HepG2 (cell line): ENCODE measurements around the gene RPS6KA5. TPM values are rescaled to one million over a fixed set of nuclear protein-coding genes. Genes with fewer than 3 reads are reported as not detected.
A peak's percentile ranks its signal among the peaks of the same experiment; 100 is the strongest.

Source experiments
- ADNP ChIP-seq: sonication (generic); formaldehyde crosslinking; IDR thresholded peaks from 2 replicates; pipeline ENCODE4 v1.4.0; 2020; ENCODE audit warnings: missing genetic modification reagents
- CHD4 ChIP-seq: fragments of 200-600 bp; sonication (generic); IDR thresholded peaks from 2 replicates; pipeline ENCODE4 v1.7.0; 2017; ENCODE audit warnings: mild to moderate bottlenecking, low read length, borderline replicate concordance
- ELF4 ChIP-seq: sonication (generic); formaldehyde crosslinking; IDR thresholded peaks from 2 replicates; pipeline ENCODE4 v1.5.0; 2020; ENCODE audit warnings: missing genetic modification reagents, mild to moderate bottlenecking, moderate library complexity, borderline replicate concordance
- FOSL1 ChIP-seq: sonication (generic); formaldehyde crosslinking; IDR thresholded peaks from 2 replicates; pipeline ENCODE4 v1.9.0; 2021; ENCODE audit warnings: missing genetic modification reagents, borderline replicate concordance
- GABPA ChIP-seq, 2 experiments: IDR thresholded peaks; 2 replicates each; pipeline ENCODE4 v1.6.1; 2011 to 2016; ENCODE audit warnings: low read depth in 2 of 2, low read length in 1 of 2, missing biosample characterization in 1 of 2, missing genetic modification characterization in 1 of 2
- IKZF4 ChIP-seq: sonication (generic); formaldehyde crosslinking; IDR thresholded peaks from 2 replicates; pipeline ENCODE4 v1.5.1; 2020; ENCODE audit warnings: borderline replicate concordance, mild to moderate bottlenecking, low read depth, missing genetic modification reagents; ENCODE audit errors: not compliant biosample characterization
- JUNB ChIP-seq: sonication (generic); formaldehyde crosslinking; IDR thresholded peaks from 2 replicates; pipeline ENCODE4 v1.8.0; 2022; ENCODE audit warnings: missing genetic modification reagents, mild to moderate bottlenecking, borderline replicate concordance
- KAT2B ChIP-seq: fragments of 150-350 bp; IDR thresholded peaks from 2 replicates; pipeline ENCODE4 v1.6.1; 2014; ENCODE audit warnings: low read depth, low read length, borderline replicate concordance
- KDM1A ChIP-seq: IDR thresholded peaks from 2 replicates; pipeline ENCODE4 v1.6.1; 2016; ENCODE audit warnings: missing compliant biosample characterization
- KLF6 ChIP-seq: IDR thresholded peaks from 2 replicates; pipeline ENCODE4 v1.8.0; 2016; ENCODE audit warnings: missing biosample characterization, missing genetic modification reagents
- MAFK ChIP-seq, 2 experiments: IDR thresholded peaks in 1 of 2; conservative IDR thresholded peaks in 1 of 2; 2 replicates each; pipeline ENCODE4 v1.6.1; 2011; ENCODE audit warnings: improper control_type of control experiment in 2 of 2, low read length in 2 of 2
- NCOR1 ChIP-seq: fragments of 200-600 bp; sonication (generic); IDR thresholded peaks from 2 replicates; pipeline ENCODE4 v1.7.0; 2017; ENCODE audit warnings: antibody characterized with exemption, low read length, borderline replicate concordance
- NFKBIZ ChIP-seq: IDR thresholded peaks from 2 replicates; pipeline ENCODE4 v1.6.1; 2018; ENCODE audit warnings: missing genetic modification reagents, missing compliant biosample characterization
- PLRG1 ChIP-seq: fragments of 450-650 bp; conservative IDR thresholded peaks from 2 replicates; pipeline ENCODE4 v1.6.1; 2016
- RELA ChIP-seq: sonication (generic); formaldehyde crosslinking; IDR thresholded peaks from 2 replicates; pipeline ENCODE4 v1.4.0; 2020; ENCODE audit warnings: missing genetic modification reagents
- SAFB2 ChIP-seq: sonication (generic); formaldehyde crosslinking; IDR thresholded peaks from 2 replicates; pipeline ENCODE4 v1.5.1; 2020; ENCODE audit warnings: missing genetic modification reagents, low read depth, mild to moderate bottlenecking, borderline replicate concordance
- TAF15 ChIP-seq: fragments of 200-400 bp; formaldehyde crosslinking; IDR thresholded peaks from one replicate; pipeline ENCODE4 v1.6.1; 2018; ENCODE audit warnings: mild to moderate bottlenecking, low read depth, low read length; ENCODE audit not compliant: poor library complexity, severe bottlenecking
- TMF1 ChIP-seq: sonication (generic); formaldehyde crosslinking; IDR thresholded peaks from 2 replicates; pipeline ENCODE4 v1.8.1; 2022; ENCODE audit warnings: low read depth, missing genetic modification reagents
- ZIK1 ChIP-seq: sonication (generic); formaldehyde crosslinking; IDR thresholded peaks from 2 replicates; pipeline ENCODE4 v1.5.0; 2020; ENCODE audit warnings: mild to moderate bottlenecking, low read depth, missing genetic modification reagents, borderline replicate concordance
- ZNF777 ChIP-seq: sonication (generic); formaldehyde crosslinking; IDR thresholded peaks from 2 replicates; pipeline ENCODE4 v1.4.0; 2020; ENCODE audit warnings: missing genetic modification reagents
- ZSCAN22 ChIP-seq: sonication (generic); formaldehyde crosslinking; IDR thresholded peaks from 2 replicates; pipeline ENCODE4 v1.4.0; 2020; ENCODE audit warnings: mild to moderate bottlenecking, missing genetic modification reagents
- polyA plus RNA-seq, 8 experiments: library from polyadenylated mRNA; depleted of rRNA in 3 of 8; stranded (reverse) in 7 of 8; unstranded in 1 of 8; fragments of >200 nt; fragmentation: Illumina TruSeq in 4 of 8; extraction: Trizol in 4 of 8; gene quantifications; 2 replicates each; pipeline versions ENCODE4 v1.2.1 to v1.2.3, GENCODE V29; 2011 to 2016; ENCODE audit warnings: low read depth in 4 of 8, missing spikeins in 1 of 8, mixed read lengths in 1 of 8; ENCODE audit not compliant: insufficient read depth in 1 of 8
- total RNA-seq, 5 experiments: library from RNA; depleted of rRNA; stranded (reverse); fragments of >200 nt; fragmentation: Illumina TruSeq; extraction: Trizol; gene quantifications; 2 replicates each; pipeline ENCODE4 v1.2.3, GENCODE V29; 2016; ENCODE audit warnings: low read depth in 1 of 5
- TF ChIP-seq, protein P1 (sequence below): sonication (generic); formaldehyde crosslinking; IDR thresholded peaks from 2 replicates; pipeline ENCODE4 v1.5.1; 2020; ENCODE audit warnings: missing genetic modification reagents, mild to moderate bottlenecking, borderline replicate concordance
- TF ChIP-seq, protein P2 (sequence below): sonication (generic); formaldehyde crosslinking; IDR thresholded peaks from 2 replicates; pipeline ENCODE4 v1.8.0; 2022; ENCODE audit warnings: mild to moderate bottlenecking, missing genetic modification reagents

The RPS6KA5 gene
- total and polyA plus RNA-seq, 2 of the 13 experiments (the other 11 are each of a cell fraction or from before 2014, with no cell fraction given): 0.50 to 0.58 TPM

DNA sequence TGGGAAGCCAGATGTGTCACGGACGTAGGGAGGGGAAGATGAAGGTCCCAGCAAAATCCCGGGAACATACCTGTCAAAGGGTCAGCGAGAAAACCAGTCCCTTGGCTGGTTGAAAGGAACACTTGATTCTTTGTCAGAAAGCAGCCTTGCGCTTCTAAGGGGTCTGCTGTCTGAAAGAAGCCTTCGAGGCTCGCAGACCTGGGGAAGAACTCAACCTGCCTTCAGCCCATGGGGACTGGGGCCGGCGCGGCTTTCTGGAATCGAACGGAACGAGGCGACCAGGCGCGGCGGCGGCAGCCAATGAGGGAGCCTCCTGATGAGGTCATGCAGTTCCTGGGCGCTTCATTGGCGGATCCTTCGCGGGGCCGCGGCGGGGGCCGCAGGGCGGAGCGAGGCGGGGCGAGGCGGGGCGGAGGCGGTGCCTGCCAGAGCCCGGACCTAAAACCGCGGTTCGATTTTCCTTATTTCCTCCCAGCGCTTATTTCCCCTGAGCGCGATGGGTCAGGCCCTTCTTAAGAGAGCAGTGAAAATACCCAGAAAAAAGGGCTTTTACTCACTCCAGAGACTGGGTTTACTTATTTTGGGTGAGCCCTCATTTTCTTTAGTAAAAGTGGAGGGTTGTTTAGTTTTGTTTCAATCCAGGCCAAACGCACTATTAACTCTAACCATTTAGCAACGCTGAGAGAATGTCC, 232.4 kb downstream of the RPS6KA5 start (continued):
- TF ChIP-seq, protein P1, sequence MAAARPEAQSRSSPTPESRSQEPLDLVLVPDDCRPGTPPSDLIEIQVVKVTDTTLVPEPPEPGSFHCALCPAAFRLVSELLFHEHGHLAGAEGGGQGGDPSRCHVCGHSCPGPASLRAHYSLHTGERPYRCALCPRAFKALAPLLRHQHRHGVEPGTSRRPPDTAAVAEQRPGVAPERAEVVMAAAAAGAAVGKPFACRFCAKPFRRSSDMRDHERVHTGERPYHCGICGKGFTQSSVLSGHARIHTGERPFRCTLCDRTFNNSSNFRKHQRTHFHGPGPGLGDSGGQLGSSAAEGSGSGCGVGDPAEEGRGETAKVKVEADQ (CRISPR knock-in tag): no peak
- TF ChIP-seq ZIK1 (CRISPR knock-in tag) (no peak), GABPA (IDR thresholded peaks at IDR 0.05; ENCODE audit: low read depth, low read length) (no peak), GABPA (CRISPR knock-in tag; IDR thresholded peaks at IDR 0.05; ENCODE audit: low read depth) (no peak), KLF6 (CRISPR knock-in tag) (no peak), ELF4 (no peak; the same call in 1 of the 2 replicates), MAFK (conservative IDR thresholded peaks at IDR 0.05 in 1 of 2, IDR thresholded peaks at IDR 0.05 in 1 of 2; ENCODE audit: low read length in 2 of 2) (no peak), KDM1A (no peak), NCOR1 (no peak), TAF15 (no peak), IKZF4 (CRISPR knock-in tag) (no peak), JUNB (CRISPR knock-in tag) (no peak), RELA (no peak), PLRG1 (no peak), ZSCAN22 (CRISPR knock-in tag) (no peak), TMF1 (CRISPR knock-in tag) (peak; percentile 76; the same call in 1 of the 2 replicates), FOSL1 (CRISPR knock-in tag) (no peak), ADNP (CRISPR knock-in tag) (no peak), KAT2B (no peak), NFKBIZ (CRISPR knock-in tag) (no peak), ZNF777 (CRISPR knock-in tag) (no peak), CHD4 (no peak), SAFB2 (no peak)
- TF ChIP-seq, protein P2, sequence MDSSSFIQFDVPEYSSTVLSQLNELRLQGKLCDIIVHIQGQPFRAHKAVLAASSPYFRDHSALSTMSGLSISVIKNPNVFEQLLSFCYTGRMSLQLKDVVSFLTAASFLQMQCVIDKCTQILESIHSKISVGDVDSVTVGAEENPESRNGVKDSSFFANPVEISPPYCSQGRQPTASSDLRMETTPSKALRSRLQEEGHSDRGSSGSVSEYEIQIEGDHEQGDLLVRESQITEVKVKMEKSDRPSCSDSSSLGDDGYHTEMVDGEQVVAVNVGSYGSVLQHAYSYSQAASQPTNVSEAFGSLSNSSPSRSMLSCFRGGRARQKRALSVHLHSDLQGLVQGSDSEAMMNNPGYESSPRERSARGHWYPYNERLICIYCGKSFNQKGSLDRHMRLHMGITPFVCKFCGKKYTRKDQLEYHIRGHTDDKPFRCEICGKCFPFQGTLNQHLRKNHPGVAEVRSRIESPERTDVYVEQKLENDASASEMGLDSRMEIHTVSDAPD (CRISPR knock-in tag): peak; percentile 73
